Thymus (tissue), 11 donors: Measurements from ENCODE around the gene CYGB. TPM values are rescaled to one million over a fixed set of nuclear protein-coding genes. Genes with fewer than 3 reads are reported as not detected.

ENCODE experiments used
- DNase-seq, 9 donors: peaks; one replicate each; pipeline ENCODE4 v3.0.0-alpha.2; 2013; ENCODE audit warnings: low spot score in 9 of 9, low read depth in 6 of 9, missing footprints in 1 of 9
- H3K27ac ChIP-seq, 2 donors: one replicate each; pipeline ENCODE4 v1.5.1; 2013; ENCODE audit warnings: control low read depth in 1 of 2, low read depth in 1 of 2, low read length in 1 of 2, mild to moderate bottlenecking in 1 of 2, moderate library complexity in 1 of 2
- H3K27me3 ChIP-seq, 2 donors: one replicate each; pipeline ENCODE4 v1.5.1; 2013; ENCODE audit warnings: low read length in 1 of 2; ENCODE audit not compliant: control insufficient read depth in 2 of 2, insufficient read depth in 1 of 2
- H3K36me3 ChIP-seq, 2 donors: one replicate each; pipeline ENCODE4 v1.5.1; 2013; ENCODE audit warnings: low read length in 1 of 2, mild to moderate bottlenecking in 1 of 2, moderate library complexity in 1 of 2; ENCODE audit not compliant: control insufficient read depth in 2 of 2, insufficient read depth in 2 of 2
- H3K4me1 ChIP-seq, 2 donors: one replicate each; pipeline ENCODE4 v1.5.1; 2013; ENCODE audit warnings: low read length in 2 of 2; ENCODE audit not compliant: control insufficient read depth in 2 of 2, insufficient read depth in 2 of 2
- H3K4me3 ChIP-seq, 2 donors: one replicate each; pipeline ENCODE4 v1.5.1; 2013; ENCODE audit warnings: low read length in 2 of 2, control low read depth in 1 of 2, mild to moderate bottlenecking in 1 of 2
- H3K9me3 ChIP-seq, 2 donors: one replicate each; pipeline ENCODE4 v1.5.1; 2013; ENCODE audit warnings: low read length in 1 of 2, mild to moderate bottlenecking in 1 of 2; ENCODE audit not compliant: control insufficient read depth in 2 of 2, insufficient read depth in 1 of 2
- WGBS: extraction: QIAGEN DNeasy Blood & Tissue Kit; methylation state at CpG from one replicate; pipeline ENCODE4 v1.1.7; 2013; 5-methylcytosine and 5-hydroxymethylcytosine counted together
- polyA plus RNA-seq: library from polyadenylated mRNA; stranded (reverse); fragments of 200-250 nt; gene quantifications from one replicate; pipeline ENCODE4 v1.2.3, GENCODE V29; 2013
- total RNA-seq: library from RNA; stranded (reverse); fragments of 120-200 nt; gene quantifications from one replicate; pipeline ENCODE4 v1.2.4, GENCODE V29; 2013
- donor health status: healthy.

Gene CYGB
- total and polyA plus RNA-seq, 2 donors: 1.6 to 12.1 TPM

DNA sequence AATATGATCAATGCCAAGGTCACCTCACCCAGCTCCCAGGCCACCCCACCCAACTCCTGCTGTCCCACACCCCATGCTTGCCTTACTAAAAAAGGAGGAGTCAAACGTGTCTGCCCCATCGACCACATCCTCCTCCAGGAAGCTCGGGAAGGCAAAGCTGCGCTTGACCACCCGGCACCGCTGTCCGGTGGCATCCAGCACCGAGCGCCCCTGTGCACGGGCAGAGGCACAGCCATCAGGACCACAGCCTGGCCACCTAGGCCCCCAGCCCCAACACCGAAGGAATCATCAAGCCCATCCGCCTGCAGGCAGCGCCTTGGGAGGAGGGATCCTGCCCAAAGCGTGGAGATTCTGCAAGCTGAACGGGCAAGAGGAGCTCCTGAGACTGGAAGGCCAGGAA lies 59.9 kb downstream of the CYGB start:
- Histone ChIP-seq H3K36me3 (peaks cover 0 to 2% of the 10 kb centered on the region in 2 donors), H3K27me3 (no peaks in the 10 kb centered on the region), H3K27ac (no peak overlapping the region), H3K4me1 (peaks cover 7 to 15% of the 10 kb centered on the region in 2 donors), H3K4me3 (no peak overlapping the region), H3K9me3 (peaks cover 0 to 3% of the 10 kb centered on the region in 2 donors)
- WGBS: 95% methylated on average over 15 of the region's 15 CpGs
- no peak for DNase-seq

Other genes with a start within 250 kb of the CYGB start
- 1.1 TPM for gene QRICH2, start 229.4 kb downstream of the CYGB start, total RNA-seq
- gene QRICH2, start 229.4 kb downstream of the CYGB start, polyA plus RNA-seq: 7.3 TPM
- gene PRPSAP1, start 183.8 kb downstream of the CYGB start, total RNA-seq: 17.3 TPM
- 38.5 TPM for gene PRPSAP1, start 183.8 kb downstream of the CYGB start, polyA plus RNA-seq
- 5.9 TPM for gene SPHK1, start 153.1 kb downstream of the CYGB start, total RNA-seq
- gene SPHK1, start 153.1 kb downstream of the CYGB start, polyA plus RNA-seq: 35.2 TPM
- gene UBE2O, start 84.6 kb downstream of the CYGB start, total RNA-seq: 8.8 TPM
- gene UBE2O, start 84.6 kb downstream of the CYGB start, polyA plus RNA-seq: 11.1 TPM
- gene AANAT, start 70.1 kb downstream of the CYGB start, total RNA-seq: not detected
- 0.14 TPM for gene AANAT, start 70.1 kb downstream of the CYGB start, polyA plus RNA-seq
- 5.9 TPM for gene RHBDF2, start 36.3 kb downstream of the CYGB start, total RNA-seq
- gene RHBDF2, start 36.3 kb downstream of the CYGB start, polyA plus RNA-seq: 20.6 TPM
- 0.47 TPM for gene PRCD, start 2.3 kb upstream of the CYGB start, total RNA-seq
- gene PRCD, start 2.3 kb upstream of the CYGB start, polyA plus RNA-seq: 16.8 TPM
- 0.76 TPM for gene ST6GALNAC2, start 48.2 kb upstream of the CYGB start, total RNA-seq
- 4.3 TPM for gene ST6GALNAC2, start 48.2 kb upstream of the CYGB start, polyA plus RNA-seq
- gene ST6GALNAC1, start 106.0 kb upstream of the CYGB start, total RNA-seq: 1.4 TPM
- gene ST6GALNAC1, start 106.0 kb upstream of the CYGB start, polyA plus RNA-seq: 1.6 TPM
- gene MXRA7, start 173.3 kb upstream of the CYGB start, total RNA-seq: 24.6 TPM
- 47.1 TPM for gene MXRA7, start 173.3 kb upstream of the CYGB start, polyA plus RNA-seq
- gene JMJD6, start 188.9 kb upstream of the CYGB start, total RNA-seq: 14.4 TPM
- 31.9 TPM for gene JMJD6, start 188.9 kb upstream of the CYGB start, polyA plus RNA-seq
- 38.3 TPM for gene METTL23, start 189.1 kb upstream of the CYGB start, total RNA-seq
- gene METTL23, start 189.1 kb upstream of the CYGB start, polyA plus RNA-seq: 70.1 TPM
- gene SRSF2, start 199.6 kb upstream of the CYGB start, total RNA-seq: 245 TPM
- gene SRSF2, start 199.6 kb upstream of the CYGB start, polyA plus RNA-seq: 225 TPM
- gene MFSD11, start 200.4 kb upstream of the CYGB start, total RNA-seq: 16.8 TPM
- gene MFSD11, start 200.4 kb upstream of the CYGB start, polyA plus RNA-seq: 17.3 TPM